Trophoblast cell (in vitro differentiated cells and primary cell): ENCODE measurements around the gene ATG14.

ENCODE experiments used
- DNase-seq, 2 donors: peaks; one replicate each; pipeline ENCODE4 v3.0.0-alpha.2; 2016
- H2AFZ ChIP-seq: 2 replicates; pipeline ENCODE4 v1.6.1; 2013; ENCODE audit warnings: low read length, moderate library complexity, mild to moderate bottlenecking; ENCODE audit not compliant: insufficient read depth, poor library complexity
- H2AK5ac ChIP-seq: 2 replicates; pipeline ENCODE4 v1.6.1; 2013; ENCODE audit warnings: mild to moderate bottlenecking, low read length
- H2BK120ac ChIP-seq: 2 replicates; pipeline ENCODE4 v1.6.1; 2013; ENCODE audit warnings: low read length, mild to moderate bottlenecking, moderate library complexity; ENCODE audit not compliant: insufficient read depth, poor library complexity
- H2BK12ac ChIP-seq: 2 replicates; pipeline ENCODE4 v1.6.1; 2013; ENCODE audit warnings: mild to moderate bottlenecking, low read length, moderate library complexity
- H2BK5ac ChIP-seq: 2 replicates; pipeline ENCODE4 v1.6.1; 2013; ENCODE audit warnings: low read length, low read depth, moderate library complexity, mild to moderate bottlenecking; ENCODE audit not compliant: poor library complexity
- H3K14ac ChIP-seq: 2 replicates; pipeline ENCODE4 v1.6.1; 2013; ENCODE audit warnings: mild to moderate bottlenecking, low read length
- H3K18ac ChIP-seq: 2 replicates; pipeline ENCODE4 v1.6.1; 2013; ENCODE audit warnings: mild to moderate bottlenecking, low read length
- H3K23ac ChIP-seq: 2 replicates; pipeline ENCODE4 v1.6.1; 2013; ENCODE audit warnings: low read length
- H3K27ac ChIP-seq: 2 replicates; pipeline ENCODE4 v1.5.1; 2013; ENCODE audit warnings: low read depth, mild to moderate bottlenecking, inconsistent platforms, low read length, moderate library complexity
- H3K27me3 ChIP-seq: 2 replicates; pipeline ENCODE4 v1.6.1; 2013; ENCODE audit warnings: inconsistent platforms, mild to moderate bottlenecking, low read length, moderate library complexity; ENCODE audit not compliant: insufficient read depth
- H3K36me3 ChIP-seq, 2 experiments: 1 replicate in 1 of 2; 2 replicates in 1 of 2; pipeline ENCODE4 v1.6.1; 2013; ENCODE audit warnings: low read length in 2 of 2, mild to moderate bottlenecking in 2 of 2, moderate library complexity in 1 of 2; ENCODE audit not compliant: insufficient read depth in 2 of 2, control insufficient read depth in 1 of 2
- H3K4ac ChIP-seq: 2 replicates; pipeline ENCODE4 v1.6.1; 2013; ENCODE audit warnings: low read depth, mild to moderate bottlenecking, low read length, moderate library complexity
- H3K4me1 ChIP-seq, 2 experiments: 1 replicate in 1 of 2; 2 replicates in 1 of 2; pipeline ENCODE4 v1.6.1; 2013; ENCODE audit warnings: low read length in 2 of 2, mild to moderate bottlenecking in 2 of 2, moderate library complexity in 1 of 2; ENCODE audit not compliant: insufficient read depth in 2 of 2, control insufficient read depth in 1 of 2
- H3K4me2 ChIP-seq: 2 replicates; pipeline ENCODE4 v1.6.1; 2013; ENCODE audit warnings: inconsistent platforms, mild to moderate bottlenecking, low read length, moderate library complexity
- H3K4me3 ChIP-seq: 2 replicates; pipeline ENCODE4 v1.5.1; 2013; ENCODE audit warnings: mild to moderate bottlenecking, low read depth, low read length, inconsistent platforms
- H3K79me1 ChIP-seq: one replicate; pipeline ENCODE4 v1.6.1; 2013; ENCODE audit warnings: low read length
- H3K79me2 ChIP-seq: 2 replicates; pipeline ENCODE4 v1.6.1; 2013; ENCODE audit warnings: low read length, mild to moderate bottlenecking; ENCODE audit not compliant: control insufficient read depth, insufficient read depth, poor library complexity
- H3K9ac ChIP-seq: 2 replicates; pipeline ENCODE4 v1.6.1; 2013; ENCODE audit warnings: mild to moderate bottlenecking, low read length
- H3K9me3 ChIP-seq: 2 replicates; pipeline ENCODE4 v1.6.1; 2013; ENCODE audit warnings: low read depth, mild to moderate bottlenecking, control low read depth, inconsistent platforms, low read length; ENCODE audit not compliant: insufficient read depth
- H4K12ac ChIP-seq: 2 replicates; pipeline ENCODE4 v1.6.1; 2013; ENCODE audit warnings: low read depth, mild to moderate bottlenecking, low read length, moderate library complexity
- H4K8ac ChIP-seq: 2 replicates; pipeline ENCODE4 v1.6.1; 2013; ENCODE audit warnings: low read depth, mild to moderate bottlenecking, low read length, moderate library complexity
- H4K91ac ChIP-seq: one replicate; pipeline ENCODE4 v1.6.1; 2013; ENCODE audit warnings: low read depth, mild to moderate bottlenecking, low read length, moderate library complexity
- WGBS: extraction: QIAGEN DNeasy Blood & Tissue Kit; methylation state at CpG from one replicate; pipeline ENCODE4 v1.1.7; 2013; ENCODE audit warnings: missing lambda C conversion rate; ENCODE audit not compliant: insufficient read length, insufficient coverage; ENCODE audit errors: extremely low coverage; 5-methylcytosine and 5-hydroxymethylcytosine counted together

Gene ATG14

DNA sequence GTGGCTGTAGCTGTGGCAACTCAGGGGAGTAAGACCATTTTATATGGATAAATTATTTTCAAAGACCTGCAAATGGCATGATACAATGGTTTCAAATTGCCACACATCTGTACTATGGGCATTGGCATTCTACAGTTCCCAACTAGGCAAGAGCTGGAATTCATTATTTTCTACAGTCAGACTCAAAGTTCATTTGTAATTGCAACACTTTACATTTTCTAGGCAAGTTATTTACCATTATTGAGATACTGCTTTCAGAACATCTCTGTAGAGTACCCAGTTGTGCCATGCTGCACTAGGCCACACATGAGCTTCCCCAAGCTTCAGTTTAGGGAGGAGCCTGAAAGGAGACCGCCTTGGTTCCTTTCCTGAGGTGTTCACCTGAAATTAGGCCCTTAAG lies 8.0 kb upstream of the ATG14 start:
- Histone ChIP-seq H3K9me3 (no peaks in the 10 kb centered on the region), H4K8ac (no peak overlapping the region), H4K12ac (no peak overlapping the region), H3K27ac (no peak overlapping the region), H3K23ac (no peak overlapping the region), H3K4me3 (no peak overlapping the region), H3K79me2 (no peaks in the 10 kb centered on the region), H2BK12ac (no peak overlapping the region), H3K27me3 (no peaks in the 10 kb centered on the region), H3K79me1 (no peaks in the 10 kb centered on the region), H2AK5ac (no peak overlapping the region), H4K91ac (no peak overlapping the region), H2AFZ (no peak overlapping the region), H3K4ac (no peak overlapping the region), H3K9ac (no peak overlapping the region), H3K18ac (no peak overlapping the region), H3K36me3 (no peaks in the 10 kb centered on the region), H3K4me1 (no peaks in the 10 kb centered on the region), H3K14ac (no peak overlapping the region), H3K4me2 (no peak overlapping the region), H2BK5ac (no peak overlapping the region), H2BK120ac (no peak overlapping the region)
- DNase-seq: no peak
- WGBS: no CpG with 5 or more reads among the region's 1 CpG

DNA sequence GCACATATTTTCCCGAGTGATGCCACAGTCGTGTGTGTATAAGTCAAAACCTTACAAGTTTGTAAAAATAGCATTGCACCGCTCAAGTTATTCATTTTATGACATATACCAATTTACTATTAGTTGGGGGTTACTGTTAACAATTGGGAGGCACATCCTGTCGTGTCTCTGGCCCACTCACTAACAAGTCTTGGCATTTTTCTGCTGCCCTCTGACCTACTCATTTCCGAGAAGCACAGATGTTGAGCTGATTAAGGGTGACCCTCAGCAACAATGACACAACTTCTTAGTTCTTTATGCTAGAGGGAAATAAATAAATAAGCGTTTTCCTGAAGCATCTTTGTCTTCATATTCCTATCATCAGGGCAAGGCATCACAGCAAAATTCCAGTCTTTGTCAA lies 6.8 kb upstream of the ATG14 start:
- Histone ChIP-seq H2BK120ac (no peak overlapping the region), H2AFZ (no peak overlapping the region), H2BK5ac (no peak overlapping the region), H3K4me1 (no peaks in the 10 kb centered on the region), H3K9ac (no peak overlapping the region), H2BK12ac (no peak overlapping the region), H4K12ac (no peak overlapping the region), H3K23ac (no peak overlapping the region), H3K4me3 (no peak overlapping the region), H2AK5ac (no peak overlapping the region), H3K18ac (no peak overlapping the region), H3K79me2 (no peaks in the 10 kb centered on the region), H3K4ac (no peak overlapping the region), H4K8ac (no peak overlapping the region), H3K36me3 (no peaks in the 10 kb centered on the region), H3K27me3 (no peaks in the 10 kb centered on the region), H3K9me3 (no peaks in the 10 kb centered on the region), H3K27ac (no peak overlapping the region), H4K91ac (no peak overlapping the region), H3K4me2 (no peak overlapping the region), H3K79me1 (no peaks in the 10 kb centered on the region), H3K14ac (no peak overlapping the region)
- no CpG with 5 or more reads among the region's 6 CpGs for WGBS
- DNase-seq: no peak

DNA sequence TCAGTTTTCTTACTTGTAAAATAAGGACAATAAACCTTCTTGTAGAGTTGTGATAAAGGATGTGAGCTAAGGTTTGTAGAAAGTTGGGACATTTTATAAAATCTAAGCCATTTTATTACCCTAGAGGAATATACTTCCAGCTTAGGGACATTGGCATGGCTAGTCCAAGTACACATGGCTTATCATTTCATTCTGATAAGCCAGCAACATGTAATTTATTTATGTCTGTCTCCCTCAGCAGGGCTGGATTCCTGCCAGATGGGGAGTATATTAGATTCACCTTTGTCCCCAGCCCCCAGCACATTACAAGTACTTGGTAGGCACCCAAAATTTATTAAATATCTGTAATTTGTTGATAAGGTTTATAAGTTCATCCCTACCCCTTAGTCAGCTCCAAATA lies 6.3 kb upstream of the ATG14 start:
- no peak overlapping the region for H3K4ac ChIP-seq
- no peaks in the 10 kb centered on the region for H3K79me1 ChIP-seq
- no peak overlapping the region for H3K23ac ChIP-seq
- no peak overlapping the region for H2AK5ac ChIP-seq
- H2BK120ac ChIP-seq: no peak overlapping the region
- H2BK12ac ChIP-seq: no peak overlapping the region
- no peaks in the 10 kb centered on the region for H3K9me3 ChIP-seq
- H3K18ac ChIP-seq: no peak overlapping the region
- H2AFZ ChIP-seq: no peak overlapping the region
- H3K27me3 ChIP-seq: no peaks in the 10 kb centered on the region
- no peak overlapping the region for H3K4me2 ChIP-seq
- H4K8ac ChIP-seq: no peak overlapping the region
- no peak overlapping the region for H3K9ac ChIP-seq
- H3K36me3 ChIP-seq: no peaks in the 10 kb centered on the region
- no peak overlapping the region for H2BK5ac ChIP-seq
- no peak overlapping the region for H3K4me3 ChIP-seq
- H3K79me2 ChIP-seq: no peaks in the 10 kb centered on the region
- H3K27ac ChIP-seq: no peak overlapping the region
- no peaks in the 10 kb centered on the region for H3K4me1 ChIP-seq
- DNase-seq: no peak
- no peak overlapping the region for H4K91ac ChIP-seq
- H4K12ac ChIP-seq: no peak overlapping the region
- no peak overlapping the region for H3K14ac ChIP-seq

DNA sequence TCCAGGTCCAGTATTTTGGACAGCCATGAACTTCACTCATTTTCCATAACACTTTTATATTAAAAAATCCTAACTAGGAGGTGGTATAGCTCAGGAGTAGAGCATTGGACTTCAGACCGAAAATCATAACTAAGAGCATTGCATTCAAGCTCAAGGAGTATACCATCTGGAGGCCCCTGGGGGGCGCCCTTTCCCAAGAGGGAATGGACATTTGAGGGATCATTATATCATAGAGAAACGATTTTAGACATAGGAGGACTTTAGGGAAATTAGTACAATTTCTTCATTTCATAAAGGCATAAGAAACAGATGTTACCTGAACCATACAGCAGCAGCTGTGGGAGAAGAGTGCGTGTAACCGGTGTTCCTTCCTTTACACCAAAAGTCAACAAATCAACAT lies 5.2 kb upstream of the ATG14 start:
- no peak overlapping the region for H2BK5ac ChIP-seq
- H2AFZ ChIP-seq: no peak overlapping the region
- H3K4me2 ChIP-seq: no peak overlapping the region
- no CpG with 5 or more reads among the region's 5 CpGs for WGBS
- no peaks in the 10 kb centered on the region for H3K27me3 ChIP-seq
- no peak overlapping the region for H3K4ac ChIP-seq
- H3K9ac ChIP-seq: no peak overlapping the region
- H4K91ac ChIP-seq: no peak overlapping the region
- H2BK12ac ChIP-seq: no peak overlapping the region
- H4K8ac ChIP-seq: no peak overlapping the region
- H3K14ac ChIP-seq: no peak overlapping the region
- H3K79me1 ChIP-seq: peaks cover 2% of the 10 kb centered on the region
- peaks cover under 1% of the 10 kb centered on the region for H3K79me2 ChIP-seq
- no peaks in the 10 kb centered on the region for H3K36me3 ChIP-seq
- no peak overlapping the region for H2BK120ac ChIP-seq
- H3K4me1 ChIP-seq: no peaks in the 10 kb centered on the region
- H3K9me3 ChIP-seq: no peaks in the 10 kb centered on the region
- H4K12ac ChIP-seq: no peak overlapping the region
- no peak overlapping the region for H3K27ac ChIP-seq
- no peak overlapping the region for H3K18ac ChIP-seq
- DNase-seq: peak in 1 of 2 donors; percentile 42
- no peak overlapping the region for H2AK5ac ChIP-seq
- H3K23ac ChIP-seq: no peak overlapping the region
- H3K4me3 ChIP-seq: no peak overlapping the region
